ENCODE measurements around the gene GPR39. TPM values are rescaled to one million over a fixed set of nuclear protein-coding genes. Genes with fewer than 3 reads are reported as not detected.

The GPR39 gene
- total RNA-seq, 2 donors from 2014 or later, result 1.9 to 2.7 TPM

GRCh38 chr2:132463719-132464118 lies 47.1 kb downstream of the GPR39 start:
- H3K4me1 ChIP-seq (ENCODE audit: control insufficient read depth in 1 of 2, low read depth in 2 of 2), result no peaks in the 10 kb centered on the region
- H3K36me3 ChIP-seq, result no peaks in the 10 kb centered on the region
- H3K27me3 ChIP-seq (replicated peaks; ENCODE audit: insufficient read depth), result no peaks in the 10 kb centered on the region
- H3K9me3 ChIP-seq, result no peaks in the 10 kb centered on the region
- H3K27ac ChIP-seq, result no peak overlapping the region
- TF ChIP-seq CTCF (IDR thresholded peaks at IDR 0.05), result no peak
- DNase-seq (ENCODE audit: low spot score), result no peak
- H3K4me3 ChIP-seq, result no peak overlapping the region
- no peak for ATAC-seq (ENCODE audit: insufficient number of reproducible peaks, low FRiP score, low read depth)

GRCh38 chr2:132465917-132466316 lies 49.3 kb downstream of the GPR39 start:
- no peak overlapping the region for H3K27ac ChIP-seq
- no peaks in the 10 kb centered on the region for H3K9me3 ChIP-seq
- H3K27me3 ChIP-seq (replicated peaks; ENCODE audit: insufficient read depth), result no peaks in the 10 kb centered on the region

GRCh38 chr2:132466428-132467028 lies 49.9 kb downstream of the GPR39 start:
- Histone ChIP-seq H3K36me3 (no peaks in the 10 kb centered on the region), H3K27ac (no peak overlapping the region), H3K4me3 (no peak overlapping the region), H3K4me1 (ENCODE audit: control insufficient read depth in 1 of 2, low read depth in 2 of 2) (no peaks in the 10 kb centered on the region), H3K9me3 (no peaks in the 10 kb centered on the region), H3K27me3 (replicated peaks; ENCODE audit: insufficient read depth) (no peaks in the 10 kb centered on the region)
- ATAC-seq (ENCODE audit: insufficient number of reproducible peaks, low FRiP score, low read depth), result no peak
- no peak for TF ChIP-seq CTCF (IDR thresholded peaks at IDR 0.05)
- no peak for DNase-seq (ENCODE audit: low spot score)

More at GRCh38 chr2:132465917-132466316, 49.3 kb downstream of the GPR39 start:
- H3K36me3 ChIP-seq, result no peaks in the 10 kb centered on the region
- DNase-seq (ENCODE audit: low spot score) (no peak), ATAC-seq (ENCODE audit: insufficient number of reproducible peaks, low FRiP score, low read depth) (no peak)
- no peak overlapping the region for H3K4me3 ChIP-seq
- no peak for TF ChIP-seq CTCF (IDR thresholded peaks at IDR 0.05)
- no peaks in the 10 kb centered on the region for H3K4me1 ChIP-seq (ENCODE audit: control insufficient read depth in 1 of 2, low read depth in 2 of 2)

GRCh38 chr2:132468821-132469675 lies 52.4 kb downstream of the GPR39 start:
- H3K9me3 ChIP-seq, result no peaks in the 10 kb centered on the region
- no peaks in the 10 kb centered on the region for H3K4me1 ChIP-seq (ENCODE audit: control insufficient read depth in 1 of 2, low read depth in 2 of 2)
- H3K4me3 ChIP-seq, result no peak overlapping the region
- no peak overlapping the region for H3K27ac ChIP-seq
- DNase-seq (ENCODE audit: low spot score) (no peak), ATAC-seq (ENCODE audit: insufficient number of reproducible peaks, low FRiP score, low read depth) (no peak)
- TF ChIP-seq CTCF (IDR thresholded peaks at IDR 0.05), result no peak
- H3K27me3 ChIP-seq (replicated peaks; ENCODE audit: insufficient read depth), result no peaks in the 10 kb centered on the region
- H3K36me3 ChIP-seq, result no peaks in the 10 kb centered on the region

- no peak for TF ChIP-seq CTCF (IDR thresholded peaks at IDR 0.05)
- Histone ChIP-seq H3K27me3 (replicated peaks; ENCODE audit: insufficient read depth) (no peaks in the 10 kb centered on the region), H3K36me3 (no peaks in the 10 kb centered on the region), H3K4me1 (ENCODE audit: control insufficient read depth in 1 of 2, low read depth in 2 of 2) (no peaks in the 10 kb centered on the region), H3K27ac (no peak overlapping the region), H3K4me3 (no peak overlapping the region), H3K9me3 (no peaks in the 10 kb centered on the region)
- ATAC-seq (ENCODE audit: insufficient number of reproducible peaks, low FRiP score, low read depth) (no peak), DNase-seq (ENCODE audit: low spot score) (no peak)
Observed at GRCh38 chr2:132470746-132471145, 54.1 kb downstream of the GPR39 start.
